Natural killer cell (primary cell): ENCODE measurements around the gene LYRM4. TPM values are rescaled to one million over a fixed set of nuclear protein-coding genes. Genes with fewer than 3 reads are reported as not detected.

Experiments
- ATAC-seq, 3 donors: fragments of 150-1000 bp in 2 of 3; fragments of 200-7000 bp in 1 of 3; cut with Tn5 transposase; 1 replicate in 1 of 3; 2 replicates in 2 of 3; pipeline ENCODE4 v1.10.0; 2021; ENCODE audit warnings: mild to moderate bottlenecking in 2 of 3, moderate library complexity in 2 of 3
- DNase-seq, 2 donors: peaks; one replicate each; pipeline versions ENCODE4 v3.0.0 to v3.0.0-alpha.2; 2013 to 2021; ENCODE audit warnings: mixed read lengths in 1 of 2
- H3K27ac ChIP-seq: one replicate; pipeline ENCODE4 v1.5.1; 2013; ENCODE audit warnings: mild to moderate bottlenecking, low read length
- H3K27me3 ChIP-seq: one replicate; pipeline ENCODE4 v1.6.1; 2013; ENCODE audit warnings: low read length; ENCODE audit not compliant: control insufficient read depth, insufficient read depth
- H3K36me3 ChIP-seq: one replicate; pipeline ENCODE4 v1.6.1; 2013; ENCODE audit warnings: low read length; ENCODE audit not compliant: control insufficient read depth, insufficient read depth
- H3K4me1 ChIP-seq: one replicate; pipeline ENCODE4 v1.6.1; 2013; ENCODE audit warnings: low read length; ENCODE audit not compliant: control insufficient read depth, insufficient read depth
- H3K4me3 ChIP-seq: one replicate; pipeline ENCODE4 v1.5.1; 2013; ENCODE audit warnings: low read length
- H3K9me3 ChIP-seq: one replicate; pipeline ENCODE4 v1.6.1; 2013; ENCODE audit warnings: low read length; ENCODE audit not compliant: control insufficient read depth, insufficient read depth
- H3K27ac Mint-ChIP-seq, 2 donors: one replicate each; pipeline ENCODE4 v1.8.0; 2022; ENCODE audit warnings: mild to moderate bottlenecking in 2 of 2, mixed read lengths in 2 of 2, moderate library complexity in 1 of 2
- H3K27me3 Mint-ChIP-seq, 2 donors: one replicate each; pipeline ENCODE4 v1.8.0; 2022; ENCODE audit warnings: low read depth in 2 of 2, mixed read lengths in 2 of 2
- H3K36me3 Mint-ChIP-seq: one replicate; pipeline ENCODE4 v1.8.0; 2022; ENCODE audit warnings: mixed read lengths
- H3K4me1 Mint-ChIP-seq, 2 donors: one replicate each; pipeline ENCODE4 v1.8.0; 2022; ENCODE audit warnings: mixed read lengths in 2 of 2
- H3K4me3 Mint-ChIP-seq: one replicate; pipeline ENCODE4 v1.8.0; 2022; ENCODE audit warnings: mild to moderate bottlenecking, moderate library complexity, mixed read lengths
- H3K9me3 Mint-ChIP-seq, 2 donors: one replicate each; pipeline ENCODE4 v1.8.0; 2022; ENCODE audit warnings: mixed read lengths in 2 of 2
- whole genome bisulfite sequencing: methylation state at CpG from one replicate; pipeline ENCODE4 v1.1.7; 2013; ENCODE audit warnings: missing lambda C conversion rate; ENCODE audit not compliant: insufficient coverage; 5-methylcytosine and 5-hydroxymethylcytosine counted together
- intact Hi-C: fragments of 100-400 bp; cut with micrococcal nuclease; formaldehyde crosslinking; loops from one replicate; pipeline ENCODE4 v1.14.2; 2022
- total RNA-seq, 4 donors: library from RNA; stranded (reverse); fragments of 120-200 nt in 1 of 4; gene quantifications; one replicate each; pipeline versions ENCODE4 v1.2.3 to v1.2.4, GENCODE V29; 2013 to 2022
- TF ChIP-seq, protein P1 (sequence below): fragments of 200-600 bp; IDR thresholded peaks from one replicate; pipeline ENCODE4 v1.8.0; 2022; ENCODE audit warnings: antibody characterized with exemption

The LYRM4 gene
- total RNA-seq, 3 donors from 2014 or later (not counting 1 experiment from before 2014, with no cell fraction given) = 9.1 to 11.4 (median 11.1) TPM

DNA sequence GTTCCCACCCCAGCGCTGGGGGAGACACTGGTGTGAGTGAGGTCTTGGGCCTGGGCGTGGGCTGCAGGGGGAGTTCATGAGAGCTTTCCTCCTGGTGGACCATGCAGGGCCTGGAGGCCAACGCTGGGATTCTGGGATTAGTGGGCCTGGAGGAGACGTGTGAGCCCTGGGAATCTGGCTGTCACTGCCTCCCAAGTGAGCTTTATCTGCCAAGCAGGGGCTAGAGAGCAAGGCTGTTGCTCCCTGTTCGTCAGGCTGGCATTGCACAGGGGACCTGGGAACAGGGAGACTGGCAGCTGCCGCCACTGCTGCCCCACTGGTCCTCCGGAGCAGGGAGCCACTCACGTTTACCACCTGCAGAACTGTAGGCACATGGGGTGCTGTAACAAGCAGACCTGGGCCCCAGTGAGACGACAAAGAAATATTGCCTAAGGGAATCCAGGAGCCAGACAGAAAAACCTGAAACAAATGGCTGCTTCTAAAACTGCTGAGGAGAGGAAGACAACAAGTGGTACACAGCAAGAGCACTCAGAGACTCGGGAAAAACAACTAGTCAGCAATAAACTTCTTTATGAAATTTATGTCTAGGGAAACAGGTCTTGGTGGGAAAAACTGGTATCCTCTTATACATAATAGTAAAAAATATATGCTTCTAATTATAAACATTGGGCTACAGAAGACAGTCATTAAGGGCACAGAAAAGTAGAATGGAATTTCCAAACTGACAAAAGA lies 130.4 kb downstream of the LYRM4 start:
- DNase-seq (no peak), ATAC-seq (no peak)
- no peak overlapping the region for H3K27ac Mint-ChIP-seq
- H3K27me3 ChIP-seq = no peaks in the 10 kb centered on the region
- TF ChIP-seq, protein P1, sequence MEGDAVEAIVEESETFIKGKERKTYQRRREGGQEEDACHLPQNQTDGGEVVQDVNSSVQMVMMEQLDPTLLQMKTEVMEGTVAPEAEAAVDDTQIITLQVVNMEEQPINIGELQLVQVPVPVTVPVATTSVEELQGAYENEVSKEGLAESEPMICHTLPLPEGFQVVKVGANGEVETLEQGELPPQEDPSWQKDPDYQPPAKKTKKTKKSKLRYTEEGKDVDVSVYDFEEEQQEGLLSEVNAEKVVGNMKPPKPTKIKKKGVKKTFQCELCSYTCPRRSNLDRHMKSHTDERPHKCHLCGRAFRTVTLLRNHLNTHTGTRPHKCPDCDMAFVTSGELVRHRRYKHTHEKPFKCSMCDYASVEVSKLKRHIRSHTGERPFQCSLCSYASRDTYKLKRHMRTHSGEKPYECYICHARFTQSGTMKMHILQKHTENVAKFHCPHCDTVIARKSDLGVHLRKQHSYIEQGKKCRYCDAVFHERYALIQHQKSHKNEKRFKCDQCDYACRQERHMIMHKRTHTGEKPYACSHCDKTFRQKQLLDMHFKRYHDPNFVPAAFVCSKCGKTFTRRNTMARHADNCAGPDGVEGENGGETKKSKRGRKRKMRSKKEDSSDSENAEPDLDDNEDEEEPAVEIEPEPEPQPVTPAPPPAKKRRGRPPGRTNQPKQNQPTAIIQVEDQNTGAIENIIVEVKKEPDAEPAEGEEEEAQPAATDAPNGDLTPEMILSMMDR = no peak
- H3K27ac ChIP-seq = no peak overlapping the region
- H3K4me1 Mint-ChIP-seq = no peaks in the 10 kb centered on the region
- H3K9me3 Mint-ChIP-seq = no peaks in the 10 kb centered on the region
- no peaks in the 10 kb centered on the region for H3K4me1 ChIP-seq
- no peaks in the 10 kb centered on the region for H3K27me3 Mint-ChIP-seq
- no peak overlapping the region for H3K4me3 Mint-ChIP-seq
- H3K36me3 Mint-ChIP-seq = no peaks in the 10 kb centered on the region
- intact Hi-C loops = no loop called here
- no peaks in the 10 kb centered on the region for H3K36me3 ChIP-seq
- H3K9me3 ChIP-seq = no peaks in the 10 kb centered on the region
- H3K4me3 ChIP-seq = no peak overlapping the region
- WGBS = 97% methylated on average over 9 of the region's 10 CpGs

DNA sequence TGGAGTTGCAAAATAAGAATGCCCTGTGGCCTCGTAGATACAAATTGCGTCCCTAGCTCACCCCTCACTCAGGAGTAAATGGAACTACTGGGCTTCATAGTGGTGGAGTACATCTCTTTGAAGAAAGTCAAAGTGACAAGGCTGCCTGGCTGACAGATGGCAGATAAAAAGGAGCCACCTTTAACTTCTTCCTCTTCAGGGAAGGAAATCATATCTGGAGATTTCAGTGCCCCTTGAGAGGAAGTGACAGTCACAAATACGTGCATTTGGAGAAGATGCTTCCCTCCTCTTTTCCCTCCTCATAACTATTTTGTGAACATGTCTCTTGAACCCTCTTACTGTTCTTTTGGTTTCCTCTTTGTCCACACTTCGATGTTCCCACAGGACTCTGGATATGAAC lies 132.4 kb downstream of the LYRM4 start:
- Mint-ChIP-seq H3K27ac (no peak overlapping the region), H3K27me3 (no peaks in the 10 kb centered on the region), H3K4me1 (no peaks in the 10 kb centered on the region), H3K4me3 (no peak overlapping the region), H3K9me3 (no peaks in the 10 kb centered on the region), H3K36me3 (no peaks in the 10 kb centered on the region)
- Histone ChIP-seq H3K27me3 (no peaks in the 10 kb centered on the region), H3K27ac (no peak overlapping the region), H3K36me3 (no peaks in the 10 kb centered on the region), H3K9me3 (no peaks in the 10 kb centered on the region), H3K4me3 (no peak overlapping the region), H3K4me1 (no peaks in the 10 kb centered on the region)
- 64% methylated on average over 4 of the region's 4 CpGs for WGBS
- DNase-seq = no peak
- TF ChIP-seq, protein P1 = no peak
- no peak for ATAC-seq
- intact Hi-C loops = no loop called here

DNA sequence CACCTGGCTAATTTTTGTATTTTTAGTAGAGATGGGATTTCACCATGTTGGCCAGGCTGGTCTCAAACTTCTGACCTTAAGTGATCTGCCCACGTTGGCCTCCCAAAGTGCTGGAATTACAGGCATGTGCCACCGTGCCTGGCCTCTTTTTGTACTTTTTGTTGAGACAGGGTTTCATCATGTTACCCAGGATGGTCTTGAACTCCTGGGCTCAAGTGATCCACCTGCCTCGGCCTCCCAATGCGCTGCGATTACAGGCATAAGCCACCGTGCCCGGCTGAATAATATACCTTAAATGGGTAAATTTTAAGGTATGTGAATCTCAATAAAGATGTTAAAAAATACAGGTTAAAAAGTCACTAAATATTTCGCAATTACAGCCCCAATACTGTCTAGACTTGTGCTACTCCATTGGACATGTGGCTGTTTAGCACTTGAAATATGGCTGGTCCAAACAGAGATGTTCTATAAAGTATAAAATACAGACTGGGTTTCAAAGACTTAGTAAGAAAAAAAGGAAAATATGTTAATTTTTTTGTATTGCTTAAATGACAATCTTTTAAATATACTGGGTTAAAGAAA lies 133.6 kb downstream of the LYRM4 start:
- Histone ChIP-seq H3K4me3 (no peak overlapping the region), H3K27me3 (no peaks in the 10 kb centered on the region), H3K27ac (no peak overlapping the region), H3K4me1 (no peaks in the 10 kb centered on the region), H3K36me3 (no peaks in the 10 kb centered on the region), H3K9me3 (no peaks in the 10 kb centered on the region)
- Mint-ChIP-seq H3K27ac (no peak overlapping the region), H3K36me3 (no peaks in the 10 kb centered on the region), H3K9me3 (no peaks in the 10 kb centered on the region), H3K4me1 (no peaks in the 10 kb centered on the region), H3K4me3 (no peak overlapping the region), H3K27me3 (no peaks in the 10 kb centered on the region)
- no peak for DNase-seq
- intact Hi-C loops = no loop called here
- 82% methylated on average over 7 of the region's 8 CpGs for whole genome bisulfite sequencing
- ATAC-seq = no peak
- TF ChIP-seq, protein P1 = no peak
